NCI-H2029 (cell line): ENCODE results near the gene FRMD4A.
"Not testable (repeated sequence)": the region's sequence is repeated elsewhere in the genome, so short reads cannot be mapped to it uniquely, and the experiment has no call there.

Experiments used
- DNase-seq: peaks from one replicate; lab custom pipeline; 2025; lab: John Stamatoyannopoulos, UW

The FRMD4A gene

GRCh38 chr10:13978533-13979115, 352.1 kb downstream of the FRMD4A start:
- DNase-seq: no peak

DNA sequence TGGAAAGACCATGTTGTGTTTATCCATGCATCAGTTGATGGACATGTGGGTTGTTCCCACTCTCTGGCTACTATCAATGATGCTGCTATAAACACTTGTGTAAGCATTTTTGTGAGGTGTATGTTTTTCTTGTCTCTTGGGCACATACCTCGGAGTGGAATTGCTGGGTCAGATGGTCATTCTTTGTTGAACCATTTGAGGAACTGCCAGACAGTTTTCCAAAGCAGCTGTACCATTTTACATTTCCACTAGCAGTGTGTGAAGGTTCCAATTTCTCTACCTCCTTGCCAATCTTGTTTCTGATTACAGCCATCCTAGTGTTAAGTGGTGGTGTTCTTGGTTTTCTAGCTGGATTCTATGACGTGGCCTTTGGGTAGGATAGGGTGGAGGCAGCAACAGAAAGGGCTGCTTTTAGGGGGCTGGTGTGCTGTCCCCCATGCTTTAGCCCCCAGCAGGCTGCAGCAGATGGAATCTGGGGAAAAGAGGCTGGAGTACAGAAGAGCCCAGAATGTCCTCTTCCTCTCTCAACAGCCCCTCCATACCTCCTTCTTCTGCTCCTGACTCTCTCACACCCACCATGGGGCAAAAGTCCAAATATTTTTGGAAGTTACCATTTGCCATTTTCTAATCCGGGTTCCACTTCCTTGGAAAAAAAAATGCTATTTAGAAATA, 352.7 kb downstream of the FRMD4A start:
- DNase-seq: no peak

- DNase-seq: no peak
These were observed 357.0 kb downstream of the FRMD4A start for GRCh38 chr10:13973742-13974141.

DNA sequence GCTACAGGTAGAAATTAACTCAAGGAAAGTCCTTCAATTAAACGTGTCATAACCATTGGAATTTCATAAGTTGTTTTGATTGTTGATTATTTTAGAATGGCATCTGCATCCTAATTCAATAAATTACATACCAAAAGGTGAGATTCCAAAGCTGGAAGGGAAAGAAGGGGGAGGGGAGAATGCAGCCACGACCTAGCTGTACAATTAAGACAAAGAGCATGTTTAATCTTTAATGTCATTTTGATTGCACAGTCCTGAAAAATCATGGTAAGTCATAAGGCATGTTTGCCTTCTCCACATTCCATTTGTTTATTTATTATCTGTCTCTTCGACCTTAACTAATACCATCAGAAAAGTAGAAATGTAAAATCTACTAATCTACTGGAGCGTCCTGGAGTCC, 358.1 kb downstream of the FRMD4A start:
- no peak for DNase-seq

GRCh38 chr10:13971601-13972475, 358.9 kb downstream of the FRMD4A start:
- DNase-seq: no peak

DNA sequence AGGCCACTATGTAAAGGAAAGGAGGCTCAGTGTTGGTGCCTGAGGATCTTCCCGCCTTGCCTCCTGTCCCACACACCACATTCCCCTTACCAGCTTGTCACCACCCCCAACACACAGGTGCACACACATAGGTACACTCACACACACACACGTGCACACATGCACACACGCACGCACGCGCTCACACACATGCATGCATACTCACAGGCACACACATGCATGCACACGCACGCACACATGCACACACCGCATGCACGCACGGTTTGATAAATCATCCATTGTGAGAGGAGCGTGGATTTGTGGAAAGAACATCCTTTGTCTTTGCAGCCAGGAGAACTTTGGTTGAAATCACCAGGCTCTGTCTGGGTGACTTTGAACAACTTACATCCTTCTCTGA, 359.8 kb downstream of the FRMD4A start:
- no peak for DNase-seq

GRCh38 chr10:13970236-13970956, 360.3 kb downstream of the FRMD4A start:
- no peak for DNase-seq

GRCh38 chr10:13969792-13970140, 361.0 kb downstream of the FRMD4A start:
- no peak for DNase-seq

- no peak for DNase-seq
These were observed 361.5 kb downstream of the FRMD4A start for GRCh38 chr10:13969118-13969791.

DNA sequence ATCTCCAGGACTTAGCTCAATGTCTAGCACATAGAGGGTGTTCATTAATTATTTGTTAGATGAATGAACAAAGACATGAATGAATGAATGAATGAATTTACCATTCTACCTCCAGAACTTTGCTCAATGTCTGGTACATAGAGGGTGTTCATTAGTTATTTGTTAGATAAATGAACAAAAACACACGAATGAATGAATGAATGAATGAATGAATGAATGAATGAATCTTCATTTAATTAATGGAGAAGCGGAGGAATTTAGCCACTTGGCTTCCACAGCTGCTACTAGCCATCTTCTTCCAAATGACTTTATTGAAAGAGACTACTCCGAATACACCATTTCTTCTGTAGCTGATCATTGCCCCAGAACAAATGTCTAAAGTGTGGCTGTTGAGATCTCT, 368.9 kb downstream of the FRMD4A start:
- no peak for DNase-seq

DNA sequence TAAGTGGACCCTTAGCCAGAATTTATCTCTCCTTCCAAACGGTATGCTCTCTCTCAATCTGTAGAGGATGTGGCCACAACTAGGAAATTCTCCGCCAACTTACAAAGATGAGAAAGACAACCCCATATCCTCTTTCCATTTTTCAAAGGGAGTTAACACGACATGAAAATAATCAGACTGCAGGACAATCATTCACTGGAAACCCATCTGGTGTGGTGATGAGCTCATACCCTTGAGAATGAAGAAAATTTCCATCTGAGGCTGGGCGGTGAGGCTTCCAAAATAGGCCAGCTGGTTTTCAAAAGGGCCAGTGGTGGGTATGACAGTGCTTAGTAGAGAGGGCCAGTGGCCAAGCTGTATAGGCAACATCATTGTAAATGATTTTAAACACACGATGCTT, 369.6 kb downstream of the FRMD4A start:
- no peak for DNase-seq

- DNase-seq: no peak
These were observed 370.1 kb downstream of the FRMD4A start for GRCh38 chr10:13960603-13961002.

- DNase-seq: no peak
These were observed 371.0 kb downstream of the FRMD4A start for GRCh38 chr10:13959443-13960359.

GRCh38 chr10:13957856-13958255, 372.9 kb downstream of the FRMD4A start:
- no peak for DNase-seq

DNA sequence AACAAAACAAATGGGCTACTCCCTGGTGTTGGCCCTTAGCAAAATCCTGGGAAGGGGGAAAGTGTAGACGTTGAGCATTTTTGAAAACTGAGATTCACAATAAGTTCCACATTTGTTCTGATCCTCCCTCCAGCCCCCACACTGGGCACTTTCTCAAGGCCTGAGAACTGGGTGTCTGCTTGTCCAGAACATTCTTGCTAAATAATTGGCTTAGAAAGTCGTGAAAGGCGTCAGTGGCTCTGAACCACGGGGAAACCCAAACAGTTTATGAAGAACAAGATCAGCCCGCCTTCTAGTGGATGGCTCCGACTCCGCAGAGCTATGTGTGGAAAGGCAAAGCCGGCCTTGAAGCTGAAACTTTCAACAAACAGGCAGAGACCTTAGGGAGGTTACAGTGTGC, 373.9 kb downstream of the FRMD4A start:
- no peak for DNase-seq

DNA sequence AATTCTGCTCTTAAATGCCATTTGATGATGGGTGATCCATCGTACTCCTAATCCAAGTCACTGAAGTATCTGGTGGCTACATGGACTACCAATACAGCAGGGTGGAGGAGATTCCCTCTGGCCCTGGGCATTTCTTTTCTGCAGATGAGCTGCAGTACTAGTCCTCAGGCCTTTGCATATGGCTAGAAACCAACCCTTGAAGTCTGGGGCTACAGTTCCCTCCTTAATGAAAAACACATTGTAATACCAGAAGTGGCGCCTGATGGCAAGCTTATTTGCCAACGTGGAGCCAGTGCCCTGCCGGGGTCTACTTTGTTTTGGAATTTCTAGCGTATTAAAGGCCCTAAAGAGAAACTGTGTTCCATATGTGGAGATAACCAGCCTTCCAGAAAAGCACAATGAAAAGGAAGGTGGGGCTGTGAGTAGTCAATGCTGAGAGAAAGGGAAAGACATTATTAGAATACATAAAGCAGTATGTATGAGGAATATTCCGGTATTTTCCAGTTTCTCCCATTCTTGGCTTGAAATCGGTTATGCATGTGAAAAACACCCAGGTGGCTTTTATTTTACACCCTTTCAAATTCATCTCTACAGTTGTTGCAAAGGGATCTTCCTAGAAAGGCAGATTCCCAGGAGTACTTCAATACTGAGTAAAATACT, 375.2 kb downstream of the FRMD4A start:
- DNase-seq: no peak

GRCh38 chr10:13954195-13954594, 376.5 kb downstream of the FRMD4A start:
- DNase-seq: not testable (repeated sequence)

DNA sequence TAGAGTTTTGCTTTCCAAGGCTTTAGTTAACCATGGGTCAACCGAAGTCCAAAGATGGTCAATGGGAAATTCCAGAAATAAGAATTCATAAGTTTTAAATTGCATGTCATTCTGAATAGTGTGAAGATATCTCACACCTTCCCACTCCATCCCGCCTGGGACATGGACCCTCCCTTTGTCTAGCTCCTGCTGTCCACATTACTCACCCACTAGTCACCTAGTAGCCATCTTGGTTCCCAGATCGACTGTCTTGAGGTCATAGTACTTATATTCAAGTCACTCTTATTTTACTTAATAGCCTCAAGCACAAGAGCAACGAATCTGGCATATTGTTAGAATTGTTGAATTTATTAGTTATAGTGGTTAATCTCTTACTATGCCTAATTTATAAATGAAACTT, 377.4 kb downstream of the FRMD4A start:
- DNase-seq: no peak

- no peak for DNase-seq
These were observed 380.2 kb downstream of the FRMD4A start for GRCh38 chr10:13950543-13950939.

DNA sequence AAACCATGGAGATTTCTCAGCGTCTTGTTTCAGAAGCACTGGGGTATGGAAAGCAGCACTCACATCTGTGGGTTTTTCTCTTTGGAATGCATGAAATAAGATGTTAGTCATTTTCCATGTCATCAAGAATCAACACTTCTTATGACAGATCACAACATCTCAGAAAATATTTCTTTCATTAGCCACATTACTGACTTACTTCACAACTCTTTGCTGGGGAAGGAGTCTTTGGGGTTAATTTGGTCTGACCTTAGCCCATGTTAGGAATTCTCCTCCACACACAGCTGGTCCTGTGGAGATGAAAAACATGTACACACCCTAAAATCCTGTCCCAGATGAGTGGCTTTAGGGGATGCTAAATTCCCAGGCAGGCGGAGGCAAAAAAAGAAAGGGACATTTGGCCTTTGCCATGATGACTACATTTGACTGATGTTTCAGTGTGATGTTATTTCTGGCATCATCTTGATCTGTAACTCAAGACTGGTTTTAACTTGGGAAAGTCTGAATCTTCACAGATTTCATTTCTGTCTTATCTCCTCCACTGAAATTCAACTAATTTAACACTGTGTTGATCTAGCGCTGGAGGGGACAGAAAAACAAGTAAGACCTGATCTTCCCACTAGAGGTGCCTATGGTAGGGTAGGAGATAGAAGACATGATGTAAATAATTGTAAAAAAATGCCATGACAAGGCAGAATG, 380.7 kb downstream of the FRMD4A start:
- no peak for DNase-seq
